Measurements from ENCODE around the gene CD53.

CD53 gene

DNA sequence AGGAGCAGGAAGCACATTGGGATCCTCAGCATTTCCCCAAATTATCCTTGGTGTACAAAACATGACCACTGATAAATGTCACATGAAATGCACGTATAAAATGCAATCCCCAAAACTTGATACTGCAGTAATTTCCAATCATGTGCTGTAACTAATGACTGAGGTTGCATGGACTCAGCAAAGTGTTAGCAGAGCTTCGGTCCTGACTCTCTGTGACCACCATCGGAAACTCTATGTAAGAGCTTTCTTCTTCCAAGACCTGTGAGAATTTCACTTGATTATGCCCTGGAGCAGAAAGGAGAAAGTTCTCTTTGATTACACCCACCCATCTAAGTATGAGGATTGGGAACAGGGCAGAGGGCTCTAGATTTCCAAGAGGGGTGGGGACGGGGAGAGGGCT, 908 bp downstream of the CD53 start:
- TF ChIP-seq FOXP2 (optimal IDR thresholded peaks at IDR 0.05; ENCODE audit: borderline replicate concordance, extremely low read depth, extremely low read length, insufficient read depth): no peak
- no peak for TF ChIP-seq TAF1 (IDR thresholded peaks at IDR 0.05; ENCODE audit: borderline replicate concordance, insufficient read depth, low read length)
- no peak for TF ChIP-seq POLR2AphosphoS5 (IDR thresholded peaks at IDR 0.05; ENCODE audit: low read depth, low read length)
- TF ChIP-seq SIN3A (IDR thresholded peaks at IDR 0.05; ENCODE audit: borderline replicate concordance, insufficient read depth, low read length): no peak
- TF ChIP-seq, protein P1, sequence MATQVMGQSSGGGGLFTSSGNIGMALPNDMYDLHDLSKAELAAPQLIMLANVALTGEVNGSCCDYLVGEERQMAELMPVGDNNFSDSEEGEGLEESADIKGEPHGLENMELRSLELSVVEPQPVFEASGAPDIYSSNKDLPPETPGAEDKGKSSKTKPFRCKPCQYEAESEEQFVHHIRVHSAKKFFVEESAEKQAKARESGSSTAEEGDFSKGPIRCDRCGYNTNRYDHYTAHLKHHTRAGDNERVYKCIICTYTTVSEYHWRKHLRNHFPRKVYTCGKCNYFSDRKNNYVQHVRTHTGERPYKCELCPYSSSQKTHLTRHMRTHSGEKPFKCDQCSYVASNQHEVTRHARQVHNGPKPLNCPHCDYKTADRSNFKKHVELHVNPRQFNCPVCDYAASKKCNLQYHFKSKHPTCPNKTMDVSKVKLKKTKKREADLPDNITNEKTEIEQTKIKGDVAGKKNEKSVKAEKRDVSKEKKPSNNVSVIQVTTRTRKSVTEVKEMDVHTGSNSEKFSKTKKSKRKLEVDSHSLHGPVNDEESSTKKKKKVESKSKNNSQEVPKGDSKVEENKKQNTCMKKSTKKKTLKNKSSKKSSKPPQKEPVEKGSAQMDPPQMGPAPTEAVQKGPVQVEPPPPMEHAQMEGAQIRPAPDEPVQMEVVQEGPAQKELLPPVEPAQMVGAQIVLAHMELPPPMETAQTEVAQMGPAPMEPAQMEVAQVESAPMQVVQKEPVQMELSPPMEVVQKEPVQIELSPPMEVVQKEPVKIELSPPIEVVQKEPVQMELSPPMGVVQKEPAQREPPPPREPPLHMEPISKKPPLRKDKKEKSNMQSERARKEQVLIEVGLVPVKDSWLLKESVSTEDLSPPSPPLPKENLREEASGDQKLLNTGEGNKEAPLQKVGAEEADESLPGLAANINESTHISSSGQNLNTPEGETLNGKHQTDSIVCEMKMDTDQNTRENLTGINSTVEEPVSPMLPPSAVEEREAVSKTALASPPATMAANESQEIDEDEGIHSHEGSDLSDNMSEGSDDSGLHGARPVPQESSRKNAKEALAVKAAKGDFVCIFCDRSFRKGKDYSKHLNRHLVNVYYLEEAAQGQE (IDR thresholded peaks at IDR 0.05; ENCODE audit: insufficient read depth in 1 of 2, low read depth in 2 of 2, low read length in 2 of 2): no peak

- TF ChIP-seq, protein P1 (IDR thresholded peaks at IDR 0.05; ENCODE audit: insufficient read depth in 1 of 2, low read depth in 2 of 2, low read length in 2 of 2): no peak
- TF ChIP-seq FOXP2 (optimal IDR thresholded peaks at IDR 0.05; ENCODE audit: borderline replicate concordance, extremely low read depth, extremely low read length, insufficient read depth): no peak
Observed at GRCh38 chr1:110874324-110875215, 1.6 kb downstream of the CD53 start.

DNA sequence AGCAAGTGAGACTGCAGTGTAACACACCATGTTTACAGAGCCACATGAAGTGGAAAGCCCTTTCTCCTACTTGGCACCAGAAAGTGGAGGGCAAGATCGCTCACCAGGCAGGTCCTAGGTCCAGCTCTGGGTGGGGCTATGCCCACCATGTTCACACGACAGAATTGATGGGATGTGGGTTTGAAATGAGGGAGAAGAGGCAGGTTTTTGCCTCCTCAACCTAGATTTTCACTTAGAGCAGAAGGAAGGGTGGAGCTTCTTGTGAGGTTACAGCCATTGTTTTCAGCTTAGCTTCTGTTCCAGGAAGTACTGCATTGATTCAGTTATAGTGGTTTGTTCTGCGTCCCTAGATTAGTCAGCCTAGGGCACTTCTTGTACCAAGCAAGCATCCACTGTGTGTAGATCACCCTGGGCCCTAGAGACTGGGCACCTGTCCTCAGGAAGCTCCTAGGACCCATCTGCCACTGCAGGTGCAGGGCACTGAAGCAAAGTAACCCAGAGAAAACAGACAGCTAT, 2.3 kb downstream of the CD53 start:
- TF ChIP-seq TAF1 (IDR thresholded peaks at IDR 0.05; ENCODE audit: borderline replicate concordance, insufficient read depth, low read length) (no peak), FOXP2 (optimal IDR thresholded peaks at IDR 0.05; ENCODE audit: borderline replicate concordance, extremely low read depth, extremely low read length, insufficient read depth) (no peak), SIN3A (IDR thresholded peaks at IDR 0.05; ENCODE audit: borderline replicate concordance, insufficient read depth, low read length) (no peak), POLR2AphosphoS5 (IDR thresholded peaks at IDR 0.05; ENCODE audit: low read depth, low read length) (no peak)
- TF ChIP-seq, protein P1 (IDR thresholded peaks at IDR 0.05; ENCODE audit: insufficient read depth in 1 of 2, low read depth in 2 of 2, low read length in 2 of 2): no peak

DNA sequence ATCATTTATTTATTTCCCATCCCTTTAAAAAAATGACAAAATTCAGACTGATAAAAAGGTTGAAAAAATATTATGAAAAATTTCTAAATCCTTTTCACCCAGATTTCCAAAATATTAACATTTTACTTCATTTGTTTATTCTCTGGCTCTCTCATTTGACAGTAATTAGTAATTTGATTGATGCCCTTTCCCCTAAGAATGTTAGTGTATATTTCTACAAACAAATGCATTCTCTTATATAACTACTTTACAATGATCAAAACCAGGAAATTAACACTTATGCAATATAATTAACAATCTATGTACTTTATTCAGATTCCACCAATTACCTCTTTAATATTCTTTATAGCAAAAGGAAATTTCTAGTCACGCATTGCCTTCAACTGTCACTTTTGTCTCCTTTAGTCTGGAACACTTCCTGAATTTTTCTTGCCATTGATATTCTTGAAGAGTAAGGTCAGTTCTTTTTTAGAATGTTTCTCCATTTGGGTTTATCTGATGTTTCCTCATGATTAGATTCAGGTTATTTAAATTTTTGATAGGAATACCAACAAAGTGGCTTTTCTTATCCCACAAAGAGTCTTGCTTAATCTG, 3.9 kb downstream of the CD53 start:
- TF ChIP-seq FOXP2 (optimal IDR thresholded peaks at IDR 0.05; ENCODE audit: borderline replicate concordance, extremely low read depth, extremely low read length, insufficient read depth) (no peak), POLR2AphosphoS5 (IDR thresholded peaks at IDR 0.05; ENCODE audit: low read depth, low read length) (no peak), TAF1 (IDR thresholded peaks at IDR 0.05; ENCODE audit: borderline replicate concordance, insufficient read depth, low read length) (no peak), SIN3A (IDR thresholded peaks at IDR 0.05; ENCODE audit: borderline replicate concordance, insufficient read depth, low read length) (no peak)
- TF ChIP-seq, protein P1 (IDR thresholded peaks at IDR 0.05; ENCODE audit: insufficient read depth in 1 of 2, low read depth in 2 of 2, low read length in 2 of 2): no peak
